Activated B cell treated with CpG ODN at 0.5 μM for 24 hours (primary cell): ENCODE measurements around the gene GSK3B. TPM values are rescaled to one million over a fixed set of nuclear protein-coding genes. Genes with fewer than 3 reads are reported as not detected.

ENCODE experiments used
- ATAC-seq: fragments of 200-7000 bp; cut with Tn5 transposase; one replicate; pipeline ENCODE4 v1.10.0; 2021; ENCODE audit warnings: low read depth, mild to moderate bottlenecking, moderate library complexity
- CTCF ChIA-PET: fragments of 350-600 bp; sonication (Branson Sonifier 250); formaldehyde crosslinking; loops from one replicate; lab custom pipeline; 2021; ENCODE audit warnings: antibody characterized with exemption; lab: Charles Lee
- POLR2A ChIA-PET: fragments of 350-600 bp; sonication (Branson Sonifier 250); formaldehyde crosslinking; loops from one replicate; lab custom pipeline; 2021; ENCODE audit warnings: antibody characterized with exemption; lab: Charles Lee
- DNase-seq: peaks from one replicate; pipeline ENCODE4 v3.0.0; 2022
- H3K27ac Mint-ChIP-seq: one replicate; pipeline ENCODE4 v1.8.0; 2020; ENCODE audit warnings: mixed read lengths
- H3K27me3 Mint-ChIP-seq: one replicate; pipeline ENCODE4 v1.8.0; 2021; ENCODE audit warnings: mixed read lengths
- H3K36me3 Mint-ChIP-seq: one replicate; pipeline ENCODE4 v1.8.0; 2021; ENCODE audit warnings: low read depth, mixed read lengths
- H3K4me1 Mint-ChIP-seq: one replicate; pipeline ENCODE4 v1.8.0; 2021; ENCODE audit warnings: mixed read lengths
- H3K4me3 Mint-ChIP-seq: one replicate; pipeline ENCODE4 v1.8.0; 2020; ENCODE audit warnings: mild to moderate bottlenecking, mixed read lengths
- H3K9me3 Mint-ChIP-seq: one replicate; pipeline ENCODE4 v1.8.0; 2020; ENCODE audit warnings: mixed read lengths
- CTCF ChIP-seq: fragments of 200-600 bp; IDR thresholded peaks from one replicate; pipeline ENCODE4 v1.8.0; 2022; ENCODE audit warnings: antibody characterized with exemption, mild to moderate bottlenecking
- intact Hi-C: fragments of 100-400 bp; cut with micrococcal nuclease; formaldehyde crosslinking; loops from one replicate; pipeline ENCODE4 v1.15.1; 2024
- total RNA-seq: library from RNA; stranded (reverse); gene quantifications from 2 replicates; pipeline ENCODE4 v1.2.3, GENCODE V29; 2022

GSK3B gene
- total RNA-seq, 1 donor from 2014 or later = 35.4 TPM

GRCh38 chr3:119969759-119970158 is 124.5 kb downstream of the GSK3B start:
- Mint-ChIP-seq H3K4me3 (no peak overlapping the region), H3K27ac (no peak overlapping the region), H3K4me1 (no peaks in the 10 kb centered on the region), H3K27me3 (no peaks in the 10 kb centered on the region), H3K36me3 (peaks cover 7% of the 10 kb centered on the region), H3K9me3 (no peaks in the 10 kb centered on the region)
- TF ChIP-seq CTCF = no peak
- DNase-seq (no peak), ATAC-seq (no peak)
- CTCF ChIA-PET = no interaction called here
- intact Hi-C loops = no loop called here
- POLR2A ChIA-PET = no interaction called here

GRCh38 chr3:119967353-119968006 is 126.8 kb downstream of the GSK3B start:
- Mint-ChIP-seq H3K27me3 (no peaks in the 10 kb centered on the region), H3K4me1 (peaks cover 3% of the 10 kb centered on the region), H3K36me3 (peaks cover 11% of the 10 kb centered on the region), H3K4me3 (no peak overlapping the region), H3K27ac (no peak overlapping the region), H3K9me3 (no peaks in the 10 kb centered on the region)
- intact Hi-C loops = no loop called here
- no peak for TF ChIP-seq CTCF
- ChIA-PET CTCF (no interaction called here), POLR2A (no interaction called here)
- no peak for DNase-seq
- ATAC-seq = no peak

- intact Hi-C loops = no loop called here
- no peak for TF ChIP-seq CTCF
- POLR2A ChIA-PET = no interaction called here
- Mint-ChIP-seq H3K27me3 (no peaks in the 10 kb centered on the region), H3K4me1 (peaks cover 3% of the 10 kb centered on the region), H3K27ac (no peak overlapping the region), H3K4me3 (no peak overlapping the region), H3K9me3 (peaks cover under 1% of the 10 kb centered on the region), H3K36me3 (peaks cover 14% of the 10 kb centered on the region)
- DNase-seq (no peak), ATAC-seq (no peak)
- CTCF ChIA-PET = no interaction called here
Observed at GRCh38 chr3:119965692-119966091, 128.6 kb downstream of the GSK3B start.

- Mint-ChIP-seq H3K4me3 (no peak overlapping the region), H3K36me3 (peaks cover 15% of the 10 kb centered on the region), H3K27ac (no peak overlapping the region), H3K4me1 (peaks cover 3% of the 10 kb centered on the region), H3K9me3 (peaks cover 3% of the 10 kb centered on the region), H3K27me3 (no peaks in the 10 kb centered on the region)
- ATAC-seq (no peak), DNase-seq (no peak)
- intact Hi-C loops = no loop called here
- ChIA-PET CTCF (no interaction called here), POLR2A (interaction anchor here (0.6 to 1.2 kb wide), 2 partner anchors 131 to 893 kb away, joined by 3 to 4 read pairs; no protein-coding TSS in a partner anchor)
- no peak for TF ChIP-seq CTCF
Observed at GRCh38 chr3:119964294-119964693, 130.0 kb downstream of the GSK3B start.

- peaks cover 7% of the 10 kb centered on the region for H3K4me1 Mint-ChIP-seq
- no peak for TF ChIP-seq CTCF
- H3K27ac Mint-ChIP-seq = no peak overlapping the region
Observed at GRCh38 chr3:119955972-119956371, 138.3 kb downstream of the GSK3B start.

More at GRCh38 chr3:119955972-119956371, 138.3 kb downstream of the GSK3B start:
- intact Hi-C loops = no loop called here
- CTCF ChIA-PET = no interaction called here
- H3K36me3 Mint-ChIP-seq = peaks cover 18% of the 10 kb centered on the region
- POLR2A ChIA-PET = interaction anchor here (1.2 kb wide), 1 partner anchor 139 kb away, joined by 4 read pairs; no protein-coding TSS in a partner anchor
- ATAC-seq (no peak), DNase-seq (no peak)
- H3K9me3 Mint-ChIP-seq = peaks cover 8% of the 10 kb centered on the region
- no peak overlapping the region for H3K4me3 Mint-ChIP-seq
- no peaks in the 10 kb centered on the region for H3K27me3 Mint-ChIP-seq
